HG03565 (cell line): ENCODE results near the gene ADAM12.
"Not testable (repeated sequence)": the region's sequence is repeated elsewhere in the genome, so short reads cannot be mapped to it uniquely, and the experiment has no call there.

ENCODE experiments used
- ATAC-seq: cut with Tn5 transposase; IDR thresholded peaks from one replicate; pipeline ENCODE4 v1.9.1; 2021; ENCODE audit warnings: mild to moderate bottlenecking, moderate library complexity; ENCODE audit not compliant: unreplicated experiment

The ADAM12 gene

DNA sequence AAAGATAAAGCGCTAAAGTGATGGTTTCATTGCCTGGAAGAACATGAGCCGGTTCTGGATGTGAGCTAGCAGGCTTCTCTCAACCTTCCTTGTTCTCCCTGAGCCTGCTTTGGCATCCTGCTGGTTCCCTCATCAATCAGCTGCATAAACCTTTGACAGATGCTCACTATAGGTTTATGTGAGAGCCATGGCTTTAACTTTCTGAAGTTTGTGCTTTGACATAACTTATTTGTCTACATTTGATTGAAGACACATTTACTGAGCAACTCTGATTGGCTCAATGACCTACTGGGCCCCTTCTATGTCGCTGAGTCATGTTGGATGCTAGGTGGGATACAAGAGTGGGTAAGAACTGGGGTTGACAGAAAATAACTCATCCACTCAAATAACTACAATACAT lies 192.0 kb downstream of the ADAM12 start:
- no peak for ATAC-seq

DNA sequence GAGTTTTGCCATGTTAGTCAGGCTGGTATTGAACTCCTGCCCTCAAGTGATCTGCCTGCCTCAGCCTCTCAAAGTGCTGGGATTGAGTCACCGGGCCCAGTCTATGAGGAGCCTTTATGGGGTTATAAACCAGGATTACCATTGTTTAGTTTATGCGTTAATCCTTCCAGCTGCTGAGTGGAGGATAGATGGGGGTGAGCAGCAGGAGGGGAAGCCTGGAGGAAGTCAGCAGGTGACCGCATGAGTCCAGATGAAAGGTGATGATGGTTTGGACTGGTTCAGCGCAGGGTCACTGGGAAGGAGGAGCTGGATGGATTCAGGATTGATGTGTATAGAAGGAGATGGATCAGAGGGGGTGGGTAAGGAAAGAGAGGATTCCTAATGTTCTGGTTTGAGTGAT lies 197.1 kb downstream of the ADAM12 start:
- no peak for ATAC-seq

DNA sequence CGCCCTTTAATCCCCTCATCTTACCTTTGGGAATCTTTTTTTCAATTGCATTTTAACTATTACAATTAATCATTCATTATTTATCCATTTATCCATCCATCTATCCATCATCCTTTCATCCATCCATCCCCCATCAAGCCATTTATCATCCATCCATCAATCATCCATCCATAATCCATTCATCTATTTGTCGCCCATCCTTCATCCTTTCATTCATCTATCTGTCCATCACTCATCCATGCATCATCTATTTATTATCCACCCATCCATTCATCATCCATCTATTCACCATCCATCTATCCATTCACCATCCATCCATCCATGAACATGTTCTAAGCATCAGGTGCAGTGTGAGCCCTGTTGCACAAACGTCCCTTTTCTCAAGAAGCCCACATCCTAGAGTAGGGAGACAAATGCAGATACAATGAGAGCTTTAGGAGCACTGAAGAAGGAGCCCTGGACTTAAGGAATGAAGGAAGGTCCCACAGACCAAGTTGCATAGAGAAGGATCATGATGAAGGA lies 199.5 kb downstream of the ADAM12 start:
- no peak for ATAC-seq

DNA sequence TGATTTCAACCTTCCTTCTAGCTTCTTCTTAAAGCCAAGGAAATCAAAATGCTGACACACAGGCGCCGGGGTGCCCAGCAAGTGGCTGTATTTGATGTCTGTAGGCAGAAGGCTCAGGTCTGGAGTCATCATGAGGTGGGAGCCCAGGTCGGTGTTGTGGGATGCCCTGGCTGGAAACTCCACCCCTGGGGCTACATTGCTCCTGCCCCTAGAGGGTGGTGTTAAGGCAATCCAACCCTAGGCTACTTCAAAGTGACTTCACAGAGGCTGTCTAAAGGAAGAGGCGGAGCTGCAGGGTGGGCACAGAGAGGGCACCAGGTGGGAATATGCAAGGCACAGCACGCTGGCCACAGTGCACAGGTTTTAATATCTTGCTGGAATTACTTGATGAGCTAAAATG lies 200.9 kb downstream of the ADAM12 start:
- ATAC-seq, result no peak

DNA sequence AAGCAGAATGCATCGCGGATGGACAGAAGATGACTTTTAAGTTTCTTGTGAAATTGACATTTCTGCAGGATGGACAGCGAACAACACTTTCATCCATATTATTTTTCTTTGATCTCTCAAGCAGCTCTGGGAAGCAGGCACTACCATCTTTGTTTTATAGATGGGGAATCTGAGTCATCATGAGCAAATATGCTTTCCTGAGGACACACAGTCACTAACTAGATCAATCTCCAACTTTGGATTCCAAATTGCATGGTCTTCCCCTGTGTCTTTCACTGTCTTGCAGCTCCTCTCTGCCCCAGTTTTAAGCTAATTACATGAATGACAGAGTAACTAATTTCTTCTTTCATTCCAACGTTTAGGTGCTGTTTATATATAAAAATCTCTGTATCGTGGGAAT lies 201.5 kb downstream of the ADAM12 start:
- ATAC-seq, result no peak

DNA sequence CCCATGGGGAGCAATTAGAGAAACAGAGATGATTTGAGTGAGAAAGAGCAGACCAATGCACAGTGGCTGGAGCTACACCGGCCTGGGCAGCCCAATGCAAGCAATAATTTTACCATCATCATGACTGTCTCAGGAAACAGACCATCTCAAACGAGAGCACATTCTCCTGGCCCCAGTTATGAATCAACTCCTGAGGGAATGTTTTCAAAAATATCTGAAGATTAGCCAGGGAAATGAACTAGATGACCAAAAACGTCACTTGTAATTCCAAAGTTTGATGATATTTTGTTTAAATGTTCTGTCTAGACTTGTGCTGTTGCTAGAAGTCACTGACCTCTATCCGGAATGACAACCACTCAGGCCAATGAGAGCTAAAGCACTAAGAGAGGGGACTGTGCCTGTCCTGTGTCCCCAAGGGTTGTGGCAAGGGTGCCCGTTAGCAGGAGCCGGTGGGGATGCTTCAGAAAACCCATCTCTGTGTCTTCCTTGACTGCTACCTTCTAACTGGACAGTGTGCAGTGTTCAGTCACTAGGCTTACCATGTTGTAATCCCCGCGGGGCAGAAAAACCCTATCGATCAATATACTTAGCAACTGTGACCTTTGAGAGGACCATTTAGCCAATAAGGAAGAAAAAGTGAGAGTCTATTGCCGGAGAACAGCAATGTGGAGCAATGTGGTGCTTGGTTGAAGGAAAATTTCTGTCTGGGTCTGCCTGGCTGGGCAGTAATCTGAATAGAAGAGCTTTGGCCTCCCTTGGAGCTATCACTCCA lies 202.4 kb downstream of the ADAM12 start:
- no peak for ATAC-seq

DNA sequence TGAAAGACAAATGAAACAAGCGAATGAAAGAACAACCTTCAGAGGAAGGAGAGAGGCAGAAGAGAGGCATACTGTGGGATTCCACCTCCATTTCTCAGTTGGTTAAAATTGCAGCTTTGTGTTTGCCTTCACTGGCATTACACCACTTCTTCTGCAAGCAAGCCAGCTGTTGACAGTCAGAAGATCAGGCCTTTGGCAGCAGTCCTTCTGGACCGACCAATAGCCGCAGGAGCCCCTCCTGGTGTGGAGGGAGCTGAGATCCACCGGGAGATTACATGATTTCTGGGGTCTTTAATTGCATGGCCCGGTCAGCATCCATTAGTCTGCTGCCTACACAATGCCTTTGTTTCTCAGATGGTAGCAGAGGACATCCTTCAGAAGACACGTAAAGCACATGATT lies 206.7 kb downstream of the ADAM12 start:
- no peak for ATAC-seq

DNA sequence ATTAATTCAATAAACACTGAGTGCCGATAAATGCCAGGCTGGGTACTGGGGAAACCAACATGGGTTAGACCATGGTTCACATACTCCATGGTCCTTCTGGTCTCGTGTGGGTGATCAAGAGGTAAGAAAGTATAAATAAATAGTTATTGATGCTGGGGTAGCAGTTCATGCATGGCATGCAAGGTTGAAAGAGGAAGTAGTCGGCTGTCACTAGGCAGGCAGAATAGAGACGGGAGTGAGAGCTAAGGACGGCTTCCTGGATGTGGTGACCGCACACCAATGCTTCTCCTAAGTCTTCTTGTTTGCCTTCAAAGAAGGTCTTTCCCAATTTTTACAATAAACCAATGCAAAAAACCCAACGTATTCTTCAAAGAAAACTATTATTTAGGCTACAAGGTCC lies 208.6 kb downstream of the ADAM12 start:
- peak; percentile 72 for ATAC-seq

DNA sequence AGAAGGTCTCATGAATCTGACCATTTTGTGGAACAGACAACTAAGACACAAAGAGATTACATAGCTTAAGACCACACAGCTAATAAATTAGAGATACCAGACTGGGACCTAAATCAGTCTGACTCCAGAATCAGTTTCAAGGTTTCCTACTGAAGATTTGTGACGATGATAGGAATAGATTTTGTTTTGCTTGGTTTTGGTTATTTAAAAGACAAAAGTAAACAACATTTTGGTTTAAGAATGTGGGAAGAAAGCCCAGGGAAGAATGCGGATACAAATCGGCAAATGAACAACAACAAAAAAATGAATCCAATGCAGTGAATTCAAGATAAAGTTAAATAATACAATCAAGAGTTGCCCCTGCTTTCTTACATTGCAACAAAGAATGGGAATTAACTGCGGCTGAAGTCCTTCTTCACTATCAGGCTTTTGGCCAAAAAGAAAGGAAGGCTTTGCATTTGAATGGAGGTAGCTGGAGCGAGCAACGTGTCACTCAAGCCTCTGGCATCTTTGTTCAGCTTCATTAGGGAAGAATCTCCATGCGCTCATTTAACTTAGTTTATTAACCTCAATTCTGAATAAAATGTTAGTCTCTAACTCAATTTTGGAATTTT lies 210.8 kb downstream of the ADAM12 start:
- ATAC-seq, result no peak

DNA sequence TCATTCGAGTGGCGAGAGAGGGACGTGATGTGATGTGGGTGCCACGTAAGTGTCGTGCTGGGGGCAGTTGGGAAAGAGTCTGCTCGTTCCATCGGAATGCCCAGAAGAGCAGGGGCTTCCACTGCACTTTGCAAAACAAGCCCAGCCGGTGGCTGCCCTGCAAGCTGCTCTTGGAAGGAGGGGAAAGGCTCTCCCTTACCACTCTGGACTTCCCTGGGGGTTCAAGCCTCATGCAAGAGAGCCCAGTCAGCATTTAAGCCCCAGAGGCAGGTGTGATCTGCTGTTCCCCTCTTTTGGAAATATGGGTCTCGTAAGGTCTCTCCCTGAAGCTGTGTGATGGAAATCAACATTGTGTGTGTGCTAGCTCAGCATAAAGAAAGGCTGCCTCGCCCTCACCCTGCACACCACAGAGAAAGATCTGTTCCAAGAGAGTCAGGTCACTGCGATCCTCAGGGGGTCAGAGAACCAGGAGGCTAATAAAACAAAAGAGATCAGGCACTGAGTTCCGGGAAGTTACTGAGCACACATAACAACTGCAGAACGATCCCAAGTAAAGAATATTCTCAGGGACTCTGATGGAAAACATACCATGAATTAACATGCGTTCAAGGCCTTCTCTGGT lies 212.5 kb downstream of the ADAM12 start:
- no peak for ATAC-seq

DNA sequence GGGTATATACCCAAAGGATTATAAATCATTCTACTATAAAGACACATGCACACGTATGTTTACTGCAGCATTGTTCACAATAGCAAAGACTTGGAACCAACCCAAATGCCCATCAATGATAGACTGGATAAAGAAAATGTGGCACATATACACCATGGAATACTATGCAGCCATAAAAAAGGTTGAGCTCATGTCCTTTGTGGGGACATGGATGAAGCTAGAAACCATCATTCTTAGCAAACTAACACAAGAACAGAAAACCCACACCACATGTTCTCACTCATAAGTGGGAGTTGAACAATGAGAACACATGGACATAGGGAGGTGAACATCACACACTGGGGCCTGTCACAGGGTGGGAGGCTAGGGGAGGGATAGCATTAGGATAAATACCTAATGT lies 215.5 kb downstream of the ADAM12 start:
- not testable (repeated sequence) for ATAC-seq

DNA sequence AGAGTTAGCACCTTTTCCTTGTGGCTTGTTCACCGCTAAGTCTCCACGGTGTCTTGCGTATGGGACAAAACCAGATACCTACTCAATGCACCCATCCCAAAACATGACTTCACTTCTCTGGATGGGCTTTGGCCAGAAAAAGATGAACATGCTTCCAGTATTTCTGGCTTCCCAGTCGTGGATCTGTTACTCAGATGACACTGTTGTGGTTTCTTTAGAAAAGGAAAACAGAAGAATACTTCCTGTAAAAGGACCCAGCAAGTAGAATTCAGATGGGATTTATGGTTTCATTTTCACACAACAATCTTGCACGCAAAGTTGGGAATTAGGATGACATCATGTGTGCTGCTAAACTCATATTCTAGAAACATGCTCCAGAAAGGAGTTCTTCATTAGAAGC lies 216.7 kb downstream of the ADAM12 start:
- ATAC-seq, result no peak

DNA sequence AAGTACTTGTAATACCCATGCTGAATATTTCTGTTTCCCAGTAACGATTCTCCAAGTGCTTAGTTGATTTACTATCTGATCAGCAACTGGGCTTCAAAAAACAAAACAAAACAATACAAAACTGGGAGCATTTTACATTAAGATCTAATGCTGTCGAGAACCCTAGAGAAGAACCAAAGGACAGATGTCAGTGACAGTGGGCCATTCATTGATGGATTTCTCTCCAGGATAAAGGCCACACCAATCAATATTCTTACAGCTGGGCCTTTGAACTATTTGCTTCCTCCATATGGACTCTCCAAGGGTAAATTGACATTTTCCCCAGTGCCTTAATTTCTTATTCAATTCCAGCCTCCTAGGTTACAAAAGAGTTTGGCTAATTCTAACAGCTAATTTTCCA lies 217.5 kb downstream of the ADAM12 start:
- no peak for ATAC-seq

DNA sequence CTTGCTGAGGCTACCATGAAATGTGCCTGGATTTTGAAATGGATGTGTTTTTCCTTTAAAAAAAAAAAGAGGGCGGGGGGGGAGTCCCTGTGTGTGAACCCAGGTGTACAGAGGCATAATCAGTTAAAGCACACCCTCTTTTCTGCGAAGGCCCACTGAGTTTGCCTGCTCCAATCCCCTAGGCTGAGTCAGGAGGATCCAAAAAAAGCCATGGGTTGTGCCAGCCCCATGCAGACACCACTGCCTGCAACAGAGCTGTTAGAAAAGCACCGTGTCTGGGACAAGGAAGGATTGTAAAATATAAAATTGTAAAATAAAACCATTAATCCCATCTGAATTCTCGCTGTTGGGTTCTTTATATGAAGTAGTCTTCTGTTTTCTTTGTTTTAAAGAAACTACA lies 217.9 kb downstream of the ADAM12 start:
- no peak for ATAC-seq

DNA sequence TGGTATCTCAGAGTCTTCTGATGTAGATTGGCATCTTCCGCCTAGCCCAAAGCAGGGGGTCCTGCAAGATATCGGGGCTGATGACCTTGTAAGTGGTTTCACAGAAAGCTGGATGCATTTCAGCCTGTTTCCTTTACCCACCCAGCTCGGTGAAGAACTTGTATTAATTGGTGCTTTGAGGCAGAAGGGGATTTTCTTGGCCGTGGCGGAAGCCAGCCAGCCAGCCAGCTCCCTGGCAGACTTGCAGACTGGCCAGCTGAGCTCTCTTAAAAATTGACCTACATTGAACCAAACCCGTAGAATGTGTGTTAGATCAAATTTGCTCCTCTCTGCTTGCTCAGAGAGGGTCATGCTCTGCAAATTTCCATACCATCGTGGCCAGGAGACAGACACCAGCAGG lies 218.4 kb downstream of the ADAM12 start:
- no peak for ATAC-seq

DNA sequence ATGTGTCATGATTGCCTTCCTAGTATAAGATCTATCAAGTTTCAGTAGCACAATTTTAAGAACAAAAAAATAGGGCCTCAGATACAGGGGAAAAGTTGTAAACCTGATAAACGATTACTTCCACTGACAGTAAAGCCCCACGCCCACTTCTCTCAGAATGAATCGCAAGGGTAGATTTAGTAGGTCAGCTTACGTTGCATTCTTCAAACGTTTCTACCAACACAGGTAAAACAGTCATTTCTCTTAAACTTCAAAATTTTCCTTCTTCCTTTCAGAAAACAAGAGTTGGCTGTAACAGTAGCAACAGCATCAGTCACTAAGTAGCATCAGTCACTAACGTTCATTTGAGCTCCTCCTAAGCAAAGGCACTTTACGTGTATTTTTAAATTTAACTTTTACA lies 221.5 kb downstream of the ADAM12 start:
- ATAC-seq, result no peak

DNA sequence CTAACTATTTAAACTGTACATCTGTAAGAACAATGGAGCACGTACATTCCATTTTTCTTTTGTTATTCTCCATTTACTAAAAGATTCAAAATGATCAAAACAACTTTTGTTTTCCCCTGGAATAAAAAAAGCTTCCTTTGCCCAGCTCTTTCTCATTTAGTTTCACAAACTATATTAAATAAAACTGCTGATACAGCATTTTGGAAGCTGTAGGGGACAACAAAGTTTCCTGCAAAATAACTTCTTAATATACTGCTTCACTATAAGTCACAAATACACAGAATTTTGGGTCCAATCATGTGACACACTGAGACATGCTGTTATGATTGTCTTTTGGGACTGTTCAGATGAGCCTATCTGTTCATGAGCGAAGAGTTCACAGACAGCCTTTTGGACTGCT lies 222.4 kb downstream of the ADAM12 start:
- no peak for ATAC-seq

DNA sequence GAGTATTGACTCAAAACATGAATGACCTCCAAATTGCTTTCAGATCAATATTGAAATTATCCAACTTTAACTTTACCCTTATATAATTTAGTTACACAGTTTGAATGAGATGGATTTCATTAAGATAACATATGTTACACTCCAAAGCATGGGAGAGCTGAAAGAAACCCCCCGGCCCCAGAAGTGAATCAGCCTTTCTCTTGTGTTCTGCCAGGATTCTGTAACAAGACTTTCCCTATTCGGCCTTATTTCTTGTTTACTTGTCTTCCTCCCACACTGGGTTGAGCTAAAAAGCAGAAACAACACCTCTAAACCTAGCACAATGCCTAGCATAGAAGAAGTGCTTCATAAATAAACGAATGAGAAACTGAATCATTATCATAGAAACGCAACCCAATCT lies 224.8 kb downstream of the ADAM12 start:
- no peak for ATAC-seq

DNA sequence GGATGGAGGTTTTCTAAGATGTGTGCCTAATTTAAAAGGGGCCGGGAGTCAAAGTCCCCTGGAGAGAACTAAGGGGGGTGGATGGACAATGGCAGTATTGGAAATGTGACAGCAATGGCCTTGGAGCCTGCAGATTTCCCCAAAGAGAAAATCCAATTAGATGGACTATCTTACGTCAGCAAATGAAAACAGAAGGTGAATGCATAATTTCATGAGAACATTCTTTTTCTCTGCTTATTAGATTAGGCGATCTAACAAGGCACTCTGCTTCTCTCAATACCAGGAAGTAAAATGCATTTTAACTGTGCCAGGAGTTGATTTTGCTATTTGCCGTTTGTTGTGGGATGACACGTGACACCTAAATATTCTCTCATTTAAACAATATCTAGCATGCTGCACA lies 226.6 kb downstream of the ADAM12 start:
- no peak for ATAC-seq

DNA sequence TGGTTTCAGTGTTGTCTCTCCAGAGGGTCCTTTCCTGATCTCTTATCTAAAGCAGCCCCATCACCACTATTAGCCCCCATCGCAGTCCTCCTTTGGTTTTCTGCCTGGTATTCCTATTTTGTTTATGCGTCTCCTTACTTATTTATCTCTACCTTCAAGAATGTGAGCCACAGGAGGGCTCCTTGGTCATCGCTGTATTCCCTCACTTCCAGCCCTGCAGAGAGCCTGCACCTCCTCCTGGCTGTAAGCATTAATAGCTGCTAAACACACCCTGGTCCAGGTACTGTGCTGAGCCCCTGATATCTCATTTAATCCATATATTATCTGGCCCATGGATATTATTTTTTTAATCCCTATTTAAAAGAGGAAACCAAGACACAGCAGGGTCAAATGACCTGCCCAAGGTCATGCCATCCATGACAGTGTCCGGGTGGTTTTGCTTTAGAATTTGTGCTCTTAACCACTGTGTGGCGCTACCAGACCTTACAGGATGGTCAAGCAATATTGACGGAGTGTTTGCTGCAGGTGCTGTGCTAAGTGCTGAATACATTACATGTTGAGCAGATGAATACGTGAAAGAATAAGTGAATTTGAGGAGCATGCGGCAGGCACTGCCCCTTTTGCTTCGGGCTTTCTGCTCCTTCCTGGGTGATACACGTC lies 227.2 kb downstream of the ADAM12 start:
- no peak for ATAC-seq

DNA sequence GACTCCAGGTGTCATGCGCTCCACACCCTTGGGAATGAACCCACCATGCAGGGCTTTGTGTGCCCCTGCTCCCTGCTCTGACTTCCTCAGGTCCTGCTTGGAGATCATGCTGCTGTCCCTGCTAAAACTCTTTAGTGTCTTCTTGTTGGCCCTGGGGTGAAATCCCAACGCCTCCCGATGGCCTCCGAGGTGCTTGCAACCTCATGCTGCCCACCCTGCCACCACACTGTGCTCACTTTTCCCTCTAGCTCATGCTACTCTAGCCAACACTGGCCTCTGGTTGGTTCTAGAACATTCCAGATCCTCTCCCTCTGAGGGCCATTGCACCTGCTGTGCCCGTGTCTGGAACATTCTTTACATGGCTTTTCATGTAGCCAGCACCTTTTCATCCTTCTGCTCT lies 227.7 kb downstream of the ADAM12 start:
- no peak for ATAC-seq
